T-helper 1 cell treated with Interleukin-12 subunit alpha and Interleukin-12 subunit beta and Interleukin-4 antibody, amounts not matched to agents 30 ng/mL and 1 ng/mL, for 36 hours (primary cell): ENCODE results near the gene DUSP9. TPM values are rescaled to one million over a fixed set of nuclear protein-coding genes. Genes with fewer than 3 reads are reported as not detected.
"Not testable (repeated sequence)": the region's sequence is repeated elsewhere in the genome, so short reads cannot be mapped to it uniquely, and the experiment has no call there.

ENCODE experiments used
- intact Hi-C: fragments of 100-400 bp; cut with micrococcal nuclease; formaldehyde crosslinking; loops from one replicate; pipeline ENCODE4 v1.15.1; 2024
- total RNA-seq: library from RNA; stranded (reverse); gene quantifications from 2 replicates; pipeline ENCODE4 v1.2.3, GENCODE V29; 2022

The DUSP9 gene
- total RNA-seq, 1 donor from 2014 or later = not detected

- intact Hi-C loops = no loop called here
These were observed 42.9 kb downstream of the DUSP9 start for GRCh38 chrX:153689654-153690465.

GRCh38 chrX:153690466-153690865 lies 43.5 kb downstream of the DUSP9 start:
- intact Hi-C loops = no loop called here

GRCh38 chrX:153691032-153691827 lies 44.2 kb downstream of the DUSP9 start:
- intact Hi-C loops = not testable (repeated sequence)

GRCh38 chrX:153692003-153692402 lies 45.0 kb downstream of the DUSP9 start:
- intact Hi-C loops = no loop called here

GRCh38 chrX:153692611-153693156 lies 45.7 kb downstream of the DUSP9 start:
- intact Hi-C loops = no loop called here

- intact Hi-C loops = no loop called here
These were observed 46.4 kb downstream of the DUSP9 start for GRCh38 chrX:153693216-153694086.

- intact Hi-C loops = not testable (repeated sequence)
These were observed 47.3 kb downstream of the DUSP9 start for GRCh38 chrX:153694256-153694655.

- intact Hi-C loops = no loop called here
These were observed 47.8 kb downstream of the DUSP9 start for GRCh38 chrX:153694687-153695270.

GRCh38 chrX:153696100-153696499 lies 49.1 kb downstream of the DUSP9 start:
- intact Hi-C loops = no loop called here

GRCh38 chrX:153696538-153696937 lies 49.5 kb downstream of the DUSP9 start:
- intact Hi-C loops = not testable (repeated sequence)

- intact Hi-C loops = not testable (repeated sequence)
These were observed 50.2 kb downstream of the DUSP9 start for GRCh38 chrX:153696986-153697722.

- intact Hi-C loops = no loop called here
These were observed 51.2 kb downstream of the DUSP9 start for GRCh38 chrX:153697924-153698865.

GRCh38 chrX:153699210-153699783 lies 52.3 kb downstream of the DUSP9 start:
- intact Hi-C loops = not testable (repeated sequence)

- intact Hi-C loops = not testable (repeated sequence)
These were observed 52.9 kb downstream of the DUSP9 start for GRCh38 chrX:153699784-153700371.

- intact Hi-C loops = no loop called here
These were observed 53.5 kb downstream of the DUSP9 start for GRCh38 chrX:153700376-153700945.
